SK-N-SH (cell line): ENCODE measurements around the gene CBFB. TPM values are rescaled to one million over a fixed set of nuclear protein-coding genes. Genes with fewer than 3 reads are reported as not detected.

Experiments used
- CTCF ChIA-PET: fragments of 300-600, 350-600 bp; formaldehyde crosslinking; extraction: SDS; loops from one replicate; lab custom pipeline; 2021; lab: Yijun Ruan, JAX
- POLR2A ChIA-PET: fragments of 350-600 bp; sonication (Branson Sonifier 250); formaldehyde crosslinking; extraction: SDS; loops from one replicate; lab custom pipeline; 2020; ENCODE audit warnings: antibody characterized with exemption, inconsistent platforms; lab: Yijun Ruan, JAX
- DNase-seq: peaks from one replicate; pipeline ENCODE4 v3.0.0; 2012
- H2AFZ ChIP-seq: fragments of 200-600 bp; sonication (generic); 2 replicates; pipeline ENCODE4 v1.8.1; 2016; ENCODE audit warnings: antibody characterized with exemption, mild to moderate bottlenecking, low read depth
- H3F3A ChIP-seq: fragments of 200-600 bp; sonication (generic); replicated peaks from 2 replicates; pipeline ENCODE3; 2016; ENCODE audit warnings: antibody characterized with exemption, mild to moderate bottlenecking; ENCODE audit not compliant: insufficient read depth
- H3K27ac ChIP-seq, 2 experiments: fragments of 200-500 bp in 1 of 2; fragments of 200-600 bp in 1 of 2; sonication (Bioruptor generic) in 1 of 2; sonication (generic), shearing (Covaris generic) in 1 of 2; 2 replicates each; pipeline versions ENCODE4 v1.5.1 to v1.6.1; 2014 to 2016; ENCODE audit warnings: low read depth in 2 of 2, inconsistent platforms in 1 of 2, low read length in 1 of 2, mild to moderate bottlenecking in 1 of 2, mixed read lengths in 1 of 2
- H3K27me3 ChIP-seq: fragments of 200-600 bp; sonication (generic), shearing (Covaris generic); 2 replicates; pipeline ENCODE4 v1.6.1; 2016; ENCODE audit warnings: mixed run types; ENCODE audit not compliant: insufficient read depth
- H3K36me3 ChIP-seq, 2 experiments: fragments of 200-500 bp in 1 of 2; fragments of 200-600 bp in 1 of 2; sonication (Bioruptor generic) in 1 of 2; sonication (generic) in 1 of 2; replicated peaks in 1 of 2; 2 replicates each; pipeline versions ENCODE3 to v1.5.1; 2014 to 2016; ENCODE audit warnings: low read length in 1 of 2, mild to moderate bottlenecking in 1 of 2; ENCODE audit not compliant: insufficient read depth in 2 of 2, control insufficient read depth in 1 of 2
- H3K4me1 ChIP-seq, 2 experiments: fragments of 200-500 bp in 1 of 2; fragments of 200-600 bp in 1 of 2; sonication (Bioruptor generic) in 1 of 2; sonication (generic), shearing (Covaris generic) in 1 of 2; 2 replicates each; pipeline versions ENCODE4 v1.5.1 to v1.6.1; 2014 to 2016; ENCODE audit warnings: low read depth in 1 of 2, low read length in 1 of 2, mixed run types in 1 of 2; ENCODE audit not compliant: insufficient read depth in 2 of 2, control insufficient read depth in 1 of 2
- H3K4me2 ChIP-seq: fragments of 200-600 bp; sonication (generic), shearing (Covaris generic); 2 replicates; pipeline ENCODE4 v1.6.1; 2017; ENCODE audit warnings: mixed run types
- H3K4me3 ChIP-seq, 2 experiments: fragments of 200-500 bp in 1 of 2; fragments of 200-600 bp in 1 of 2; sonication (Bioruptor generic) in 1 of 2; sonication (generic), shearing (Covaris generic) in 1 of 2; 2 replicates each; pipeline versions ENCODE4 v1.5.1 to v1.8.1; 2014 to 2016; ENCODE audit warnings: low read depth in 2 of 2, inconsistent platforms in 1 of 2, low read length in 1 of 2, mild to moderate bottlenecking in 1 of 2, mixed read lengths in 1 of 2, moderate library complexity in 1 of 2
- H3K79me2 ChIP-seq: fragments of 200-600 bp; sonication (generic); 2 replicates; pipeline ENCODE4 v1.8.1; 2017; ENCODE audit warnings: mild to moderate bottlenecking; ENCODE audit not compliant: insufficient read depth
- H3K9ac ChIP-seq: fragments of 200-600 bp; sonication (generic); 2 replicates; pipeline ENCODE4 v1.6.1; 2017; ENCODE audit warnings: mixed run types
- H3K9me2 ChIP-seq: fragments of 200-600 bp; sonication (generic); 2 replicates; pipeline ENCODE4 v1.6.1; 2017; ENCODE audit warnings: mixed run types
- H3K9me3 ChIP-seq: fragments of 200-600 bp; sonication (generic); 2 replicates; pipeline ENCODE4 v1.6.1; 2017; ENCODE audit warnings: mixed run types, mild to moderate bottlenecking, moderate library complexity
- H4K20me1 ChIP-seq: fragments of 200-600 bp; sonication (generic); 2 replicates; pipeline ENCODE4 v1.6.1; 2017; ENCODE audit warnings: mild to moderate bottlenecking, mixed run types; ENCODE audit not compliant: insufficient read depth
- ELF1 ChIP-seq: IDR thresholded peaks from 2 replicates; pipeline ENCODE4 v1.4.0; 2012
- FOSL2 ChIP-seq: IDR thresholded peaks from 2 replicates; pipeline ENCODE4 v1.4.0; 2012; ENCODE audit warnings: low read depth, mild to moderate bottlenecking, moderate library complexity, borderline replicate concordance
- JUND ChIP-seq: IDR thresholded peaks from 2 replicates; pipeline ENCODE4 v1.4.0; 2012
- MEF2A ChIP-seq: IDR thresholded peaks from 2 replicates; pipeline ENCODE4 v1.4.0; 2012; ENCODE audit warnings: low read depth, borderline replicate concordance
- PBX3 ChIP-seq: IDR thresholded peaks from 2 replicates; pipeline ENCODE4; 2012
- RAD21 ChIP-seq: IDR thresholded peaks from 2 replicates; pipeline ENCODE4 v1.6.1; 2012; ENCODE audit warnings: mild to moderate bottlenecking, low read length
- RCOR1 ChIP-seq: fragments of 150-350 bp; IDR thresholded peaks from 2 replicates; pipeline ENCODE4 v1.6.1; 2017; ENCODE audit warnings: antibody characterized with exemption, low read length
- REST ChIP-seq: IDR thresholded peaks from 2 replicates; pipeline ENCODE4 v1.6.1; 2012; ENCODE audit warnings: mild to moderate bottlenecking, low read depth, low read length, moderate library complexity
- RFX5 ChIP-seq: IDR thresholded peaks from 2 replicates; pipeline ENCODE4 v1.6.1; 2012; ENCODE audit warnings: mild to moderate bottlenecking, improper control_type of control experiment, low read length
- RXRA ChIP-seq: IDR thresholded peaks from 2 replicates; pipeline ENCODE4 v1.4.0; 2012; ENCODE audit warnings: low read depth, mild to moderate bottlenecking, borderline replicate concordance
- SIN3A ChIP-seq: IDR thresholded peaks from 2 replicates; pipeline ENCODE4 v1.6.1; 2012; ENCODE audit warnings: low read depth, mild to moderate bottlenecking, low read length, moderate library complexity, borderline replicate concordance
- SMC3 ChIP-seq: IDR thresholded peaks from 2 replicates; pipeline ENCODE4 v1.6.1; 2012; ENCODE audit warnings: low read depth, low read length, improper control_type of control experiment
- TCF12 ChIP-seq: IDR thresholded peaks from 2 replicates; pipeline ENCODE4 v1.4.0; 2012
- USF2 ChIP-seq: fragments of 150-350 bp; IDR thresholded peaks from 2 replicates; pipeline ENCODE4 v1.6.1; 2017; ENCODE audit warnings: antibody characterized with exemption, low read length, low read depth, borderline replicate concordance
- YY1 ChIP-seq: IDR thresholded peaks from 2 replicates; pipeline ENCODE4 v1.4.0; 2012; ENCODE audit warnings: low read depth, mild to moderate bottlenecking
- WGBS: methylation state at CpG from one replicate; pipeline ENCODE4 v1.1.6; 2017; ENCODE audit warnings: low lambda C conversion rate; 5-methylcytosine and 5-hydroxymethylcytosine counted together
- polyA plus RNA-seq, 3 experiments: library from polyadenylated mRNA; depleted of rRNA; stranded (reverse); fragments of >200 nt; gene quantifications; 2 replicates each; pipeline ENCODE4 v1.2.3, GENCODE V29; 2012
- TF ChIP-seq, protein P1 (sequence below): fragments of 200-600 bp; sonication (generic); IDR thresholded peaks from 2 replicates; pipeline ENCODE4 v1.6.1; 2017; ENCODE audit warnings: antibody characterized with exemption, mild to moderate bottlenecking, moderate library complexity
- TF ChIP-seq, protein P2 (sequence below): fragments of 150-350 bp; IDR thresholded peaks from 2 replicates; pipeline ENCODE4 v1.6.1; 2016; ENCODE audit warnings: mild to moderate bottlenecking, low read depth, low read length

The CBFB gene
- polyA plus RNA-seq, 1 of the 3 experiments (the other 2 are of a cell fraction) = 40.1 TPM

GRCh38 chr16:67077871-67078270, 48.9 kb downstream of the CBFB start:
- no peaks in the 10 kb centered on the region; a peak in 1 of 4 replicates for H3K4me1 ChIP-seq

More at GRCh38 chr16:67077871-67078270, 48.9 kb downstream of the CBFB start:
- TF ChIP-seq RCOR1 (no peak), REST (no peak), FOSL2 (no peak), USF2 (no peak), PBX3 (no peak), JUND (no peak), RFX5 (no peak), ELF1 (no peak), SIN3A (no peak), SMC3 (no peak), YY1 (no peak), RAD21 (no peak), MEF2A (no peak), RXRA (no peak), TCF12 (no peak)
- TF ChIP-seq, protein P1, sequence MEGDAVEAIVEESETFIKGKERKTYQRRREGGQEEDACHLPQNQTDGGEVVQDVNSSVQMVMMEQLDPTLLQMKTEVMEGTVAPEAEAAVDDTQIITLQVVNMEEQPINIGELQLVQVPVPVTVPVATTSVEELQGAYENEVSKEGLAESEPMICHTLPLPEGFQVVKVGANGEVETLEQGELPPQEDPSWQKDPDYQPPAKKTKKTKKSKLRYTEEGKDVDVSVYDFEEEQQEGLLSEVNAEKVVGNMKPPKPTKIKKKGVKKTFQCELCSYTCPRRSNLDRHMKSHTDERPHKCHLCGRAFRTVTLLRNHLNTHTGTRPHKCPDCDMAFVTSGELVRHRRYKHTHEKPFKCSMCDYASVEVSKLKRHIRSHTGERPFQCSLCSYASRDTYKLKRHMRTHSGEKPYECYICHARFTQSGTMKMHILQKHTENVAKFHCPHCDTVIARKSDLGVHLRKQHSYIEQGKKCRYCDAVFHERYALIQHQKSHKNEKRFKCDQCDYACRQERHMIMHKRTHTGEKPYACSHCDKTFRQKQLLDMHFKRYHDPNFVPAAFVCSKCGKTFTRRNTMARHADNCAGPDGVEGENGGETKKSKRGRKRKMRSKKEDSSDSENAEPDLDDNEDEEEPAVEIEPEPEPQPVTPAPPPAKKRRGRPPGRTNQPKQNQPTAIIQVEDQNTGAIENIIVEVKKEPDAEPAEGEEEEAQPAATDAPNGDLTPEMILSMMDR = no peak
- TF ChIP-seq, protein P2, sequence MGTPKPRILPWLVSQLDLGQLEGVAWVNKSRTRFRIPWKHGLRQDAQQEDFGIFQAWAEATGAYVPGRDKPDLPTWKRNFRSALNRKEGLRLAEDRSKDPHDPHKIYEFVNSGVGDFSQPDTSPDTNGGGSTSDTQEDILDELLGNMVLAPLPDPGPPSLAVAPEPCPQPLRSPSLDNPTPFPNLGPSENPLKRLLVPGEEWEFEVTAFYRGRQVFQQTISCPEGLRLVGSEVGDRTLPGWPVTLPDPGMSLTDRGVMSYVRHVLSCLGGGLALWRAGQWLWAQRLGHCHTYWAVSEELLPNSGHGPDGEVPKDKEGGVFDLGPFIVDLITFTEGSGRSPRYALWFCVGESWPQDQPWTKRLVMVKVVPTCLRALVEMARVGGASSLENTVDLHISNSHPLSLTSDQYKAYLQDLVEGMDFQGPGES = no peak
- no peak overlapping the region for H3K4me2 ChIP-seq
- peaks cover 12% of the 10 kb centered on the region for H3F3A ChIP-seq
- ChIA-PET POLR2A (no interaction called here), CTCF (interaction anchor here (0.9 to 1.5 kb wide), 2 partner anchors 23 to 60 kb away, joined by 4 to 5 read pairs; no protein-coding TSS in a partner anchor)
- no peaks in the 10 kb centered on the region for H4K20me1 ChIP-seq
- peaks cover 81% of the 10 kb centered on the region for H3K79me2 ChIP-seq
- H3K36me3 ChIP-seq = peaks cover 18 to 58% of the 10 kb centered on the region in 2 experiments
- no peak overlapping the region for H3K27ac ChIP-seq
- H3K9me2 ChIP-seq = no peaks in the 10 kb centered on the region
- no peak for DNase-seq
- H3K27me3 ChIP-seq = no peaks in the 10 kb centered on the region
- no peaks in the 10 kb centered on the region for H3K9me3 ChIP-seq
- H3K9ac ChIP-seq = no peak overlapping the region
- H2AFZ ChIP-seq = no peak overlapping the region
- no peak overlapping the region for H3K4me3 ChIP-seq
- WGBS = 92% methylated on average over 4 of the region's 4 CpGs
